Right ventricle myocardium inferior (tissue), 1 donor: ENCODE measurements around the gene FGFR3. TPM values are rescaled to one million over a fixed set of nuclear protein-coding genes. Genes with fewer than 3 reads are reported as not detected.
"Not testable (repeated sequence)": the region's sequence is repeated elsewhere in the genome, so short reads cannot be mapped to it uniquely, and the experiment has no call there.

Experiments used
- ATAC-seq: fragments of 200-7000 bp; cut with Tn5 transposase; one replicate; pipeline ENCODE4 v1.9.1; 2020; ENCODE audit warnings: mild to moderate bottlenecking, moderate library complexity
- DNase-seq: peaks from one replicate; pipeline ENCODE4 v3.0.0; 2021; ENCODE audit errors: missing footprints
- intact Hi-C: fragments of 100-400 bp; cut with DNase I; formaldehyde crosslinking; loops from one replicate; pipeline ENCODE4 v1.11.0; 2022
- total RNA-seq: library from RNA; stranded (reverse); fragmentation: NEBNext Ultra II Directional; extraction: Animal tissue kit (Norgen Biotek cat#: 25700); gene quantifications from one replicate; pipeline ENCODE4 v1.2.1, GENCODE V29; 2021
- donor health status: DM: no; HTN: yes; CAD: no; lungs with severe emphysema.

Gene FGFR3
- total RNA-seq, 1 donor from 2014 or later: 1.8 TPM

GRCh38 chr4:1826531-1827350, 33.6 kb downstream of the FGFR3 start:
- no peak for DNase-seq
- ATAC-seq: no peak

DNA sequence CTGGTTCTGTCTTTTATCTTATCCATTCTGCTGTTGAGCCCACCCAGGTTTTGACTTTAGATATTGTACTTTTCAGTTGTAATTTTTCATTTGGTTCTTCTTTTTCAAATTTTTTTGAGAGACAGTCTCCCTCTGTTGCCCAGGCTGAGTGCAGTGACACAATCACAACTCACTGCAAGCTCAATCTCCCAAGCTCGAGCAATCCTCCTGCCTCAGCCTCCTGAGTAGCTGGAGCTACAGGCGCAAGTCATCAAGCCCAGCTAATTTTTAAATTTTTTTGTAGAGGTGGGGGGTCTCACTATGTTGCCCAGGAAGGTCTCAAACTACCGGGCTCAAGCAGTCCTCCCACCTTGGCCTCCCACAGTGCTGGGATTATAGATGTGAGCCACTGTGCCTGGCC, 37.1 kb downstream of the FGFR3 start:
- ATAC-seq (no peak), DNase-seq (no peak)
- intact Hi-C loops: no loop called here

More at GRCh38 chr4:1826531-1827350, 33.6 kb downstream of the FGFR3 start:
- intact Hi-C loops: no loop called here

GRCh38 chr4:1830642-1831228, 37.6 kb downstream of the FGFR3 start:
- DNase-seq: no peak
- no peak for ATAC-seq
- intact Hi-C loops: no loop called here

- intact Hi-C loops: no loop called here
- ATAC-seq: no peak
- DNase-seq: no peak
These were observed 38.2 kb downstream of the FGFR3 start for GRCh38 chr4:1831331-1831730.

DNA sequence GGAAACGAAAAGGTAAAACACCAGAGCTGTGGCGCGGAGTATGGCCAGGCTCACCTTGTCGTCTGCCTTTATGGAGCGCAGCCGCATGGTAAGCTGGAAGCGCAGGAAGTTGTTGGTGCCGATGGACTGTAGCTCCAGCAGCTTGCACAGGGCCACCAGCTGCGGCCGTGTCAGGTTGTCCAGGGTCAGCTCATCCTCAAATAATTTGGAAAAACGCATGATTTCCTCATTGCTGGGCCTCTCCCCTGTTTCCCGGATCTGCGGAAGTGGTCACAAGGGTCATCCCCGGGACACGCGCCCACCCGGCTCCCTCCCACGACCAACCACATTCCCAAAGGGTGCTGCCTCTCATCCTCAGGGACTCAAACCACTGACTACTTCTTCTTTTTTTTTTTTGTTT, 39.6 kb downstream of the FGFR3 start:
- DNase-seq (no peak), ATAC-seq (no peak)
- intact Hi-C loops: no loop called here

DNA sequence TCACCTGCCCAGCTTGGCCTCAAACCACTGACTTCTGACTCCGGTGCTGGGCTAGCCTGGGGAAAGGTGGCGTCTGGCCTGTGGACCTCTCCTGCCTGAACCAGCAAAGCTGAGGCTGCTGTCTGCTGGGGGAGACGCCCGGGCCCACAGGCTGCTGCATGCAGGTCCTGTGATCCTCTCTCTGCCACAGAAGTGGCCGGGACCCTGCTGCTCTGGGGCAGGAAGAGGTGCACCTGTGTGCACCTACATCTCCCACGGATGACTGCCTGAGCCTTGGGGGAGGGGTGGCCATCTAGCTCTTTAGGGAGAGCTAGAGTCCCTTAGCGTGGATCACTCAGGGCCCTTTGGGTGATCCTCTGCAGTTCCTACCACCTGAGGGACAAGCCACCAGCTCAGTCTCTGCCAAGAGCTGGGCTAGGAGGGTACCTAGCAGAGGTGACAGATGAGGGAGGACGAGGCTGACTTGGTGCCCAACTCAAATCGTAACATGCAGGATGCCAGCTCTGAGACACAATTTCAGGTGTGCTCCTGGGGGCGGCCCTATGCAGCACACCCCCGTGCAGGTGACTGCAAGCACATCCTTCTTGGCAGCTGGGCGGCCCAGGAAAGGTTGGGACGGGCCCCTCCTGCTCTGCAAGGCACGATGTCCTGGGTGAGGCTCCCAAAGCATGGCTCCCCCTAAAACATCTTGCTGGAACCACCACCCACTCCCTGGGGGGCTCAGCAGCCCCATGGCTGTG, 40.4 kb downstream of the FGFR3 start:
- intact Hi-C loops: no loop called here
- DNase-seq: no peak
- ATAC-seq: no peak

- intact Hi-C loops: no loop called here
These were observed 41.1 kb downstream of the FGFR3 start for GRCh38 chr4:1834047-1834775.

GRCh38 chr4:1835836-1836235, 42.7 kb downstream of the FGFR3 start:
- intact Hi-C loops, ATAC-seq, DNase-seq: not testable (repeated sequence)

More at GRCh38 chr4:1834047-1834775, 41.1 kb downstream of the FGFR3 start:
- no peak for DNase-seq
- ATAC-seq: no peak

GRCh38 chr4:1836650-1837049, 43.6 kb downstream of the FGFR3 start:
- ATAC-seq (no peak), DNase-seq (no peak)
- intact Hi-C loops: no loop called here

DNA sequence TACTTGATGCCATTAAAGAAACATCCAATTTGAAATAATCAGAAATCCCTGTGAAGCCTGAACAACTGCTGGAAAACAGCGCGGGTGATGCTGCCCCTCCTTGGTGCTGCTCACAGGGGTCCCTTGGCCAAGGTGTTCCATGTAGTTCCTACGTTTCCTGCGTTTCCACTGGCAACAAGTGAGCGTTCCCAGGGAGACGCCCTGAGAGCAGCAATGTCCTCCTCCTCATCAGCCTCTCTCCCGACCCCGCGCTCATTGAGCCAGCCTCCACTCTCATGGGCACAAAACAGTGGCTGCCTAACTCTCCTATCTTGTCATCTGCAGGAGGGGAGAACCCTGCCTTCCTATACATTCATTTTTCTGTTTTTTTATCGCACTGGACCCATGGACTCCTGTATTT, 44.0 kb downstream of the FGFR3 start:
- DNase-seq: no peak
- ATAC-seq: no peak
- intact Hi-C loops: no loop called here

DNA sequence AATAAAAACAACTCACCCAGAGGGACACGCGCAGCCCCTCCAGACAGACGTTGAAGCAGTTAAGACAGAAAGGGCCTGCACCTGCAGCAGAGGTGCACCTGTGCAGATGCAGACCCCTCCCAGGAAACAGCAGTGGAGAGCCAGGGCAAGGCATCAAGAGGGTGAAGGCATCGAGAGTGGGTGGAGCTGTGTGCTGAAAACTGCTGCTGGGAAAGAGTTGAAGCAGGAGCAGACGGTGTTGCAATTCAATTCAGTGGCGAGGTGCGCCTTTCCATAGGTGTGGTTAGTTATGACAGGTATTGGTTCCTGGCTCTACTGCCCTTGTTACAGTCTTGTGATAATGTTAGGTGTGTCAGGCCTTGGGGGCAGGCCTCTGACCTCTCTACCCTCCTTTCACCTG, 46.2 kb downstream of the FGFR3 start:
- intact Hi-C loops: no loop called here
- DNase-seq (no peak), ATAC-seq (no peak)

DNA sequence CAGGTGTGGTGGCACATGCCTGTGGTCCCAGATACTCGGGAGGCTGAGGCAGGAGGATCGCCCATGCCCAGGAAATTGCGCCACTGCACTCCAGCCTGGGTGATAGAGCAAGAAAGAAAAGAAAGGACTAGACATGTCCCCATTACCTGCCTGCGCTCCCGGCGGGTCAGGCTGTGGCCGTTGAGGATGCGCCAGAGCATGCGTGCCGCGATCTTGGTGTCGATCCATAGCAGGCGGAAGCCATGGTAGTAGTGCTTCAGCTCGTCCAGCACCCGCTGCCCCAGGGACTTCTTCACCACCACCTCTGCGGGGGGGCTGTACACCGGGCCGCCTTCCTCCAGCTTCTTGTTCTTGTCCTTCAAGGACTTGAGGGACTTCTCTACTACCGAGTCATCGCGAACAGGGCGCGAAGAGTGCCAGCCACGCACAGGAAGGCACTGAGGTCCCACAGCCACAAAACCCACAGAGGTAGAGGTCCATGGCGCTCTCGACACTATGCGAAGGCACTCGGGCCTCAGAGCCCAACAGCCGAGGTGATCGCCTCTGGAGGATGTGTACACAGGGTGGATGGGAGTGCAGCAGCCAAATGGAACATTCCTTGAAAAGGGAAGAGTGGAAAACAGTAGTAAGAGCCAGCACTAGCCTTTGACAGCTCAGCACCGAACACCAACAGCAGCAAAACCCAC, 48.3 kb downstream of the FGFR3 start:
- no peak for ATAC-seq

DNA sequence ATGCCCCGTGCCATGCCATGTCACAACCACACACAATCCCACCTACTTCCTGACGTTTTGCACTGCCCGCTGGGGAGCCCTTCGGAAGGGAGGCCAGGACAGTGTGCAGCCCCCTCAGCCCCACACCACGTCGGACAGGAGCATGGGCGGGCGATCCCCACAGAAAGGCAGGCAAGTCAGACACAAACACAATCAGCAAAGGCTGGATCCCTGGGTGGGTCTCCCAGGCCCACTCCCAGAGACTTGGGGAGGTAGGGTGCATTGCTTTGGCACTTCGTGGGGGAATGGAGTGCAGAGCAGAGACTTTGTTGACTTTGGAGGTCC, 48.8 kb downstream of the FGFR3 start:
- no peak for DNase-seq
- no peak for ATAC-seq
- intact Hi-C loops: no loop called here

More for the DNA sequence above, 48.3 kb downstream of the FGFR3 start:
- DNase-seq: no peak
- intact Hi-C loops: no loop called here

DNA sequence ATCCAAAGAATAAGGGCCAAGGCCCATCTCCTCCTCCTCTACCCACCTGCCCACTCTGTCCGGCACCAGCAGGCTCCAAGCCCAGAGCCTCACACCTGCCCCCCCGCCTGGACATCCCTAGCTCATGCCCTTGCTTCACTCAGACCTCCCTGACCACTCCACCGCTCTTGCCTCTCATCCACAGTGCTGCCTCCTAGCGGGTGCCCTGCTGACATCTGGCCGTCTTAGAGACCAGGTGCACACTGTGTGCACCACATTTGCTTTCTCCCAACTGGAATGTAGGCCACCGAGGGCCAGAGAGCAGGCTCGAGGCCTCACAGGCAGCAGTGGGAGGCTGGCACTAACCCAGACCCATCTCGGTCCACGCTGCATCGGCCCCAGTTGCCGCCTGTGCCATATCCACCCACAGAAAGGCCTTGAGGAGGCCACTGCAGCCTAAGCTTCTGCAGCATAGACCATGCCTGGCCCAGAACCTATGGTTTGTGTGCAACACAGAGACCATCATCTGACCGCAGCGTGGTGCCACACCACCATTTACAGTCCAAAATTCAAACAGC, 49.3 kb downstream of the FGFR3 start:
- ATAC-seq: peak; percentile 8
- intact Hi-C loops: no loop called here
- DNase-seq: peak; percentile 25

DNA sequence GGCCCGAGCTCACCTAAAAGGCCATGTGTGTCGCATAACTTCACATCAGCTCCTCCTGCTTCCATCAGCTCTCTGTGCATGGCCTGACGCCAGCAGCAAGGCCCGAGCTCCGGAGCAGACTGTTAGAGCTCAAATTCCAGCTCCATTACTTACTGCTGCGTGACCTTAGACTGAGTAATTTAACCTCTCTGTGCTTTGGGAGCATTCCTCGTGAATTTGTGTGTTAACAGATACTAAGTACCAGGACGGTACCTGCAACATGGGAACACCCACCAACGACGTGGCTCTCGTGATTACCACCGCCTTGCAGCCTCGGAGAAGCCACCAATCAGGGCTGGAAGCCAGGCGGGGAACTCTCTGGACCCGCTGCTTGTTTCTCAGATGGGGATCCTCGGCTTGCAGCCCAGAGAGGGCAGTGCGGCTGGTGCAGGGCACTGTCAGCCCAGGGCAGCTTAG, 49.9 kb downstream of the FGFR3 start:
- peak; percentile 47 for ATAC-seq
- intact Hi-C loops: no loop called here
- DNase-seq: peak; percentile 78

GRCh38 chr4:1843852-1844251, 50.8 kb downstream of the FGFR3 start:
- DNase-seq (peak; percentile 76), ATAC-seq (peak; percentile 78)
- intact Hi-C loops: no loop called here

DNA sequence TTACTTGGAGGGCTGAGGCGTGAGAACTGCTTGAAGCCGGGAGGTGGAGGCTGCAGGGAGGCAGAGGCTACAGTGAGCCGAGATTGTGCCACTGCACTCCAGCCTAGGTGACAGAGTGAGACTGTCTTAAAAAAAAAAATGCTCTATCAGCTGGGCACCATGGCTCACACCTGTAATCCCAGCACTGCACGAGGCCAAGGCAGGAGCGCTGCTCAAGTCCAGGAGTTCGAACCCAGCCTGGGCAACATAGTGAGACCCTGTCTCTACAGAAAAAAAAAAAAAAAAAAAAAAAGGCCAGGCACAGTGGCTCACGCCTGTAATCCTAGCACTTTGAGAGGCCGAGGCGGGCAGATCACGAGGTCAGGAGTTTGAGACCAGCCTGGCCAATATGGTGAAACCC, 51.5 kb downstream of the FGFR3 start:
- ATAC-seq, intact Hi-C loops: not testable (repeated sequence)
- DNase-seq: peak; percentile 26

GRCh38 chr4:1846580-1846979, 53.5 kb downstream of the FGFR3 start:
- intact Hi-C loops: no loop called here
- DNase-seq (no peak), ATAC-seq (no peak)
